Endothelial cell of umbilical vein (primary cell): Measurements from ENCODE around the gene SUMO4. TPM values are rescaled to one million over a fixed set of nuclear protein-coding genes. Genes with fewer than 3 reads are reported as not detected.

ENCODE experiments used
- BruUV-seq: library from RNA; stranded (reverse); fragments of 400-500 nt; replicated peaks from 2 replicates; lab custom pipeline; 2021; lab: Mats Ljungman, UMichigan
- CTCF ChIA-PET: fragments of 300-600, 350-600 bp; sonication (Branson Sonifier 250); formaldehyde crosslinking; loops from one replicate; lab custom pipeline; 2021; ENCODE audit warnings: antibody characterized with exemption, inconsistent platforms; lab: Charles Lee
- POLR2A ChIA-PET: fragments of 300-600, 350-600 bp; sonication (Branson Sonifier 250); formaldehyde crosslinking; loops from one replicate; lab custom pipeline; 2021; ENCODE audit warnings: antibody characterized with exemption, inconsistent platforms; lab: Charles Lee
- DNase-seq: peaks from one replicate; pipeline ENCODE4 v3.0.0-alpha.2; 2011; ENCODE audit warnings: low read depth, low spot score
- FAIRE-seq: peaks from 2 replicates; lab custom pipeline; 2011; peaks lifted over from hg19 to GRCh38; lab: Jason Lieb, UNC
- H2AFZ ChIP-seq: 2 replicates; pipeline ENCODE4 v1.6.0; 2012; ENCODE audit warnings: low read depth, low read length, control low read depth, inconsistent platforms
- H3K27ac ChIP-seq: 2 replicates; pipeline ENCODE4 v1.5.1; 2011; ENCODE audit warnings: low read depth, mild to moderate bottlenecking, control low read depth, low read length, moderate library complexity; ENCODE audit not compliant: insufficient read depth
- H3K27me3 ChIP-seq, 2 experiments: 2 replicates each; pipeline versions ENCODE4 v1.6.0 to v1.6.1; 2011; ENCODE audit warnings: low read length in 2 of 2, mixed read lengths in 1 of 2; ENCODE audit not compliant: control insufficient read depth in 2 of 2, insufficient read depth in 2 of 2
- H3K36me3 ChIP-seq, 2 experiments: 2 replicates in 1 of 2; 3 replicates in 1 of 2; pipeline ENCODE4 v1.5.1; 2011; ENCODE audit warnings: low read length in 2 of 2, mild to moderate bottlenecking in 1 of 2, moderate library complexity in 1 of 2; ENCODE audit not compliant: control insufficient read depth in 2 of 2, insufficient read depth in 2 of 2; ENCODE audit errors: extremely low read depth in 1 of 2
- H3K4me1 ChIP-seq: 3 replicates; pipeline ENCODE4 v1.5.1; 2011; ENCODE audit warnings: mild to moderate bottlenecking, low read length; ENCODE audit not compliant: control insufficient read depth, insufficient read depth; ENCODE audit errors: extremely low read depth
- H3K4me2 ChIP-seq: 2 replicates; pipeline ENCODE4 v1.6.1; 2011; ENCODE audit warnings: low read length, control low read depth, mixed read lengths; ENCODE audit not compliant: insufficient read depth
- H3K4me3 ChIP-seq, 3 experiments: fragments of 200-600 bp in 1 of 3; sonication (generic), shearing (Covaris generic) in 1 of 3; replicated peaks in 1 of 3; 2 replicates each; pipeline ENCODE4 v1.5.1; 2011 to 2016; ENCODE audit warnings: control low read depth in 3 of 3, low read length in 3 of 3, mild to moderate bottlenecking in 2 of 3, inconsistent platforms in 1 of 3, low read depth in 1 of 3, moderate library complexity in 1 of 3; ENCODE audit not compliant: insufficient read depth in 1 of 3
- H3K79me2 ChIP-seq: 2 replicates; pipeline ENCODE4 v1.6.0; 2012; ENCODE audit warnings: low read length, inconsistent platforms; ENCODE audit not compliant: control insufficient read depth, insufficient read depth
- H3K9ac ChIP-seq: replicated peaks from 2 replicates; pipeline ENCODE3; 2011; ENCODE audit warnings: low read length, control low read depth; ENCODE audit not compliant: insufficient read depth; ENCODE audit errors: extremely low read depth
- H3K9me1 ChIP-seq: replicated peaks from 3 replicates; pipeline ENCODE4 v1.6.0; 2011; ENCODE audit warnings: mild to moderate bottlenecking, low read length; ENCODE audit not compliant: control insufficient read depth, insufficient read depth; ENCODE audit errors: extremely low read depth
- H3K9me3 ChIP-seq: replicated peaks from 2 replicates; pipeline ENCODE4 v1.5.1; 2012; ENCODE audit warnings: low read length, inconsistent platforms; ENCODE audit not compliant: control insufficient read depth, insufficient read depth
- H4K20me1 ChIP-seq: replicated peaks from 2 replicates; pipeline ENCODE3; 2011; ENCODE audit warnings: mild to moderate bottlenecking, low read length; ENCODE audit not compliant: control insufficient read depth, insufficient read depth; ENCODE audit errors: extremely low read depth
- EZH2 ChIP-seq: IDR thresholded peaks from 2 replicates; pipeline ENCODE4 v1.6.1; 2012; ENCODE audit warnings: borderline replicate concordance, low read depth, mild to moderate bottlenecking, moderate library complexity, low read length, inconsistent platforms; ENCODE audit not compliant: severe bottlenecking
- FOS ChIP-seq: IDR thresholded peaks from 2 replicates; pipeline ENCODE4 v1.6.1; 2011; ENCODE audit warnings: mild to moderate bottlenecking, low read length, moderate library complexity, borderline replicate concordance; ENCODE audit not compliant: insufficient read depth
- GATA2 ChIP-seq: IDR thresholded peaks from 2 replicates; pipeline ENCODE4 v1.7.0; 2011; ENCODE audit warnings: low read depth, mild to moderate bottlenecking, moderate library complexity, mixed read lengths, low read length; ENCODE audit not compliant: insufficient read length, insufficient read depth
- JUN ChIP-seq: IDR thresholded peaks from 2 replicates; pipeline ENCODE4 v1.6.1; 2011; ENCODE audit warnings: borderline replicate concordance, low read depth; ENCODE audit not compliant: insufficient read length, insufficient read depth
- MYC ChIP-seq: IDR thresholded peaks from one replicate; pipeline ENCODE4 v1.6.1; 2011; ENCODE audit warnings: mild to moderate bottlenecking, low read depth, low read length
- POLR2A ChIP-seq: IDR thresholded peaks from 2 replicates; pipeline ENCODE4 v1.6.1; 2012; ENCODE audit warnings: low read depth, mild to moderate bottlenecking, control low read depth, low read length
- POLR2AphosphoS5 ChIP-seq: IDR thresholded peaks from 2 replicates; pipeline ENCODE4 v1.6.1; 2012; ENCODE audit warnings: low read depth, mild to moderate bottlenecking, control low read depth, low read length, moderate library complexity; ENCODE audit not compliant: insufficient read depth
- dilution Hi-C: fragments of 300-500 bp; cut with MboI; formaldehyde crosslinking; loops from one replicate; pipeline ENCODE4 v1.15.0; 2019; ENCODE audit warnings: low sequenced_read_pairs; ENCODE audit not compliant: extremely low pct_ligation_motif_present
- intact Hi-C: fragments of 100-400 bp; cut with micrococcal nuclease; formaldehyde crosslinking; loops from one replicate; pipeline ENCODE4 v1.10.0; 2022
- polyA plus RNA-seq, 4 experiments: library from polyadenylated mRNA; depleted of rRNA in 3 of 4; stranded (reverse) in 3 of 4; unstranded in 1 of 4; fragments of >200 nt; gene quantifications; 2 replicates each; pipeline versions ENCODE4 v1.2.1 to v1.2.3, GENCODE V29; 2011 to 2012; ENCODE audit warnings: missing spikeins in 1 of 4
- total RNA-seq: library from RNA; stranded (reverse); gene quantifications from 2 replicates; pipeline ENCODE4 v1.2.3, GENCODE V29; 2021
- TF ChIP-seq, protein P1 (sequence below), 2 donors: IDR thresholded peaks; 1 replicate in 1 of 2; 2 replicates in 1 of 2; pipeline ENCODE4 v1.5.1; 2011; ENCODE audit warnings: low read length in 2 of 2, mild to moderate bottlenecking in 2 of 2, moderate library complexity in 2 of 2, control low read depth in 1 of 2, inconsistent platforms in 1 of 2, low read depth in 1 of 2; ENCODE audit not compliant: insufficient read depth in 1 of 2; ENCODE audit errors: extremely low read depth in 1 of 2
- TF ChIP-seq, protein P2 (sequence below): IDR thresholded peaks from 2 replicates; pipeline ENCODE4 v1.6.1; 2011; ENCODE audit not compliant: insufficient read depth, insufficient read length

SUMO4 gene
- total and polyA plus RNA-seq, 2 donors (not counting 3 experiments of a cell fraction or from before 2014, with no cell fraction given), result 0.10 to 2.6 TPM

DNA sequence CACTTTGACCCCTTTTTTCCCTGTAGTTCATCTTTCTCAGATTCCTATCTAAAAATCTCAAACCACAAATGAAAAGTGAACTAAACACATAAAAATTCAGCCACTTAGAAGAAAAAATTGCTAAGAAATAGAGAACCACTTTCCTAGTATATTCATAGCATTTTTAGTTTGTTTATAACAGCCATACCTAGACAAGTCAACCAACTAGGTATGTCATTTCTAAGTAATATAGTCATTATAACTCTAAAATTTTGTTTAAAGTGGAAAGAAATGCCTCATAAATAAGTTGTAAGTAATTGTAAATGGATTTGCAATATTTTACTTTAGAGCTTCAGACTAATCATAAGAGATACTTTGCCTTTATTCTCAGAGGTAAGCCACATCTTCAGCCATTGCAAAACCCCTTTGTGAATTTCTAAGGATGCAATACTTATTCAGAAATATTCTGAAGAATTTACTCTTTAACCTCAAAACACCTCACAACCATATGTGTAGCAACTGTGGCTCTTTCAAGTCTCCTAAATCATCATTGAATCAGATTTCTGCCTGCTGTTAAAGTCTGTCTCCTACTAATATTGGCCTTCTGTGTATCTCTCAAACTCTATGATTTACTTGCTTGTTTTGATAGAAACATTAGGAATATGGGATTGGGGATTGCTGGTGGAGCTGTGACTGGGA lies 6.9 kb upstream of the SUMO4 start:
- H3K9ac ChIP-seq, result no peak overlapping the region
- H3K9me3 ChIP-seq, result no peaks in the 10 kb centered on the region
- no peak overlapping the region for H3K27ac ChIP-seq
- TF ChIP-seq POLR2A (no peak), JUN (no peak), FOS (no peak), GATA2 (no peak), EZH2 (no peak), MYC (no peak), POLR2AphosphoS5 (no peak)
- TF ChIP-seq, protein P1, sequence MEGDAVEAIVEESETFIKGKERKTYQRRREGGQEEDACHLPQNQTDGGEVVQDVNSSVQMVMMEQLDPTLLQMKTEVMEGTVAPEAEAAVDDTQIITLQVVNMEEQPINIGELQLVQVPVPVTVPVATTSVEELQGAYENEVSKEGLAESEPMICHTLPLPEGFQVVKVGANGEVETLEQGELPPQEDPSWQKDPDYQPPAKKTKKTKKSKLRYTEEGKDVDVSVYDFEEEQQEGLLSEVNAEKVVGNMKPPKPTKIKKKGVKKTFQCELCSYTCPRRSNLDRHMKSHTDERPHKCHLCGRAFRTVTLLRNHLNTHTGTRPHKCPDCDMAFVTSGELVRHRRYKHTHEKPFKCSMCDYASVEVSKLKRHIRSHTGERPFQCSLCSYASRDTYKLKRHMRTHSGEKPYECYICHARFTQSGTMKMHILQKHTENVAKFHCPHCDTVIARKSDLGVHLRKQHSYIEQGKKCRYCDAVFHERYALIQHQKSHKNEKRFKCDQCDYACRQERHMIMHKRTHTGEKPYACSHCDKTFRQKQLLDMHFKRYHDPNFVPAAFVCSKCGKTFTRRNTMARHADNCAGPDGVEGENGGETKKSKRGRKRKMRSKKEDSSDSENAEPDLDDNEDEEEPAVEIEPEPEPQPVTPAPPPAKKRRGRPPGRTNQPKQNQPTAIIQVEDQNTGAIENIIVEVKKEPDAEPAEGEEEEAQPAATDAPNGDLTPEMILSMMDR (IDR thresholded peaks at IDR 0.05; ENCODE audit: extremely low read depth in 1 of 2, insufficient read depth in 1 of 2, low read depth in 1 of 2, low read length in 2 of 2), result no peak
- TF ChIP-seq, protein P2, sequence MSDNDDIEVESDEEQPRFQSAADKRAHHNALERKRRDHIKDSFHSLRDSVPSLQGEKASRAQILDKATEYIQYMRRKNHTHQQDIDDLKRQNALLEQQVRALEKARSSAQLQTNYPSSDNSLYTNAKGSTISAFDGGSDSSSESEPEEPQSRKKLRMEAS, result no peak
- H3K9me1 ChIP-seq, result peaks cover 4% of the 10 kb centered on the region
- dilution Hi-C loops (no loop called here), intact Hi-C loops (no loop called here)
- ChIA-PET CTCF (interaction anchor here (1.3 to 2.4 kb wide), 3 partner anchors 39 to 311 kb away, joined by 3 to 7 read pairs (median 4); no protein-coding TSS in a partner anchor), POLR2A (no interaction called here)
- no peak overlapping the region for H3K4me2 ChIP-seq
- no TSS peak for BruUV-seq
- H3K27me3 ChIP-seq, result no peaks in the 10 kb centered on the region
- H3K4me1 ChIP-seq, result peaks cover 3% of the 10 kb centered on the region
- H3K36me3 ChIP-seq, result no peaks in the 10 kb centered on the region
- no peak for FAIRE-seq
- no peak overlapping the region for H2AFZ ChIP-seq
- DNase-seq, result no peak
- H4K20me1 ChIP-seq, result peaks cover 4% of the 10 kb centered on the region
- no peak overlapping the region for H3K4me3 ChIP-seq
- H3K79me2 ChIP-seq, result peaks cover 30% of the 10 kb centered on the region
